ENCODE results near the gene NXPH2. TPM values are rescaled to one million over a fixed set of nuclear protein-coding genes. Genes with fewer than 3 reads are reported as not detected.

Gene NXPH2
- total RNA-seq, 3 donors from 2014 or later = not detected

GRCh38 chr2:138713069-138713496 lies 67.1 kb downstream of the NXPH2 start:
- Histone ChIP-seq H3K4me3 (no peak overlapping the region), H3K27me3 (no peaks in the 10 kb centered on the region), H3K4me1 (no peaks in the 10 kb centered on the region), H3K36me3 (no peaks in the 10 kb centered on the region), H3K9me3 (no peaks in the 10 kb centered on the region), H3K27ac (no peak overlapping the region)
- DNase-seq (ENCODE audit: low spot score in 2 of 2) = no peak
- intact Hi-C loops (cut with DNase I; ENCODE audit: low total_unique reads) = no loop called here
- TF ChIP-seq POLR2A (IDR thresholded peaks at IDR 0.05) = no peak
- no peak for TF ChIP-seq CTCF (IDR thresholded peaks at IDR 0.05)
- TF ChIP-seq POLR2AphosphoS5 (IDR thresholded peaks at IDR 0.05) = no peak

GRCh38 chr2:138712212-138712979 lies 67.8 kb downstream of the NXPH2 start:
- Histone ChIP-seq H3K4me1 (no peaks in the 10 kb centered on the region), H3K9me3 (no peaks in the 10 kb centered on the region), H3K4me3 (no peak overlapping the region), H3K27ac (no peak overlapping the region), H3K27me3 (no peaks in the 10 kb centered on the region), H3K36me3 (no peaks in the 10 kb centered on the region)
- TF ChIP-seq POLR2AphosphoS5 (IDR thresholded peaks at IDR 0.05) = no peak
- no peak for TF ChIP-seq POLR2A (IDR thresholded peaks at IDR 0.05)
- no peak for TF ChIP-seq CTCF (IDR thresholded peaks at IDR 0.05)
- no peak for DNase-seq (ENCODE audit: low spot score in 2 of 2)
- intact Hi-C loops (cut with DNase I; ENCODE audit: low total_unique reads) = no loop called here

- Histone ChIP-seq H3K27me3 (no peaks in the 10 kb centered on the region), H3K4me1 (no peaks in the 10 kb centered on the region), H3K27ac (no peak overlapping the region), H3K36me3 (no peaks in the 10 kb centered on the region), H3K9me3 (no peaks in the 10 kb centered on the region), H3K4me3 (no peak overlapping the region)
- no peak for DNase-seq (ENCODE audit: low spot score in 2 of 2)
- intact Hi-C loops (cut with DNase I; ENCODE audit: low total_unique reads) = no loop called here
- TF ChIP-seq POLR2AphosphoS5 (IDR thresholded peaks at IDR 0.05) (no peak), CTCF (IDR thresholded peaks at IDR 0.05) (no peak), POLR2A (IDR thresholded peaks at IDR 0.05) (no peak)
Measured at GRCh38 chr2:138711812-138712211, 68.4 kb downstream of the NXPH2 start.

- H3K4me3 ChIP-seq = no peak overlapping the region
- no peak overlapping the region for H3K27ac ChIP-seq
- no peaks in the 10 kb centered on the region for H3K36me3 ChIP-seq
Measured at GRCh38 chr2:138708682-138709241, 71.4 kb downstream of the NXPH2 start.

More at GRCh38 chr2:138708682-138709241, 71.4 kb downstream of the NXPH2 start:
- Histone ChIP-seq H3K27me3 (no peaks in the 10 kb centered on the region), H3K4me1 (no peaks in the 10 kb centered on the region), H3K9me3 (no peaks in the 10 kb centered on the region)
- TF ChIP-seq POLR2A (IDR thresholded peaks at IDR 0.05) = no peak
- no peak for TF ChIP-seq POLR2AphosphoS5 (IDR thresholded peaks at IDR 0.05)
- no peak for TF ChIP-seq CTCF (IDR thresholded peaks at IDR 0.05)
- intact Hi-C loops (cut with DNase I; ENCODE audit: low total_unique reads) = no loop called here
- no peak for DNase-seq (ENCODE audit: low spot score in 2 of 2)
